Peyer's patch (tissue), 4 donors: ENCODE results near the gene TSPEAR.

Source experiments
- POLR2A ChIP-seq, 2 donors: fragments of 450-650 bp; IDR thresholded peaks; one replicate each; pipeline ENCODE4 v1.5.1; 2017; ENCODE audit warnings: antibody characterized with exemption in 2 of 2, mild to moderate bottlenecking in 2 of 2, moderate library complexity in 2 of 2
- TF ChIP-seq, protein P1 (sequence below), 6 experiments: fragments of 450-650 bp in 4 of 6; fragments of 200-600 bp in 2 of 6; sonication (generic) in 1 of 6; IDR thresholded peaks; one replicate each; pipeline ENCODE4 v1.5.1; 2017 to 2019; ENCODE audit warnings: antibody characterized with exemption in 6 of 6, mild to moderate bottlenecking in 3 of 6, moderate library complexity in 1 of 6

DNA sequence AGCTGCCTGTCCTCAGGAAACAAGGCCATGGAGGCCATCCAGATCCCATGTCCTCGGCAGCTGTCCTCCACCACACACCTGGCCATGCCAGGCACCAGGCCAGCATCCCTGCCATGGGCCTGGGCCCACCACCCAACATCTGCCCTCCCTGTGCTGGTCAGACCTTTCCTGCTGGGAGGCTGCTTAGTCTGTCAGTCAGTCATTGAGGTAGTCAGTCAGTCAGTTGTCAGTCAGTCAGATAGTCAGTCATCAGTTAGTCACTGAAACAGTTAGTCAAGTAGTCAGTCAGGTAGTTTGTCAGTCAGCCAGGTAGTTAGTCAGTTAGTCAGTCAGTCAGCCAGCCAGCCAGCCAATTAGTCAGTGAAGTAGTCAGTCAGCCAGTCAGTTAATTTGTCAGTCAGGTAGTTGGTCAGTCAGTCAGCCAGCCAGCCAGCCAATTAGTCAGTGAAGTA is 188.6 kb downstream of the TSPEAR start:
- TF ChIP-seq, protein P1, sequence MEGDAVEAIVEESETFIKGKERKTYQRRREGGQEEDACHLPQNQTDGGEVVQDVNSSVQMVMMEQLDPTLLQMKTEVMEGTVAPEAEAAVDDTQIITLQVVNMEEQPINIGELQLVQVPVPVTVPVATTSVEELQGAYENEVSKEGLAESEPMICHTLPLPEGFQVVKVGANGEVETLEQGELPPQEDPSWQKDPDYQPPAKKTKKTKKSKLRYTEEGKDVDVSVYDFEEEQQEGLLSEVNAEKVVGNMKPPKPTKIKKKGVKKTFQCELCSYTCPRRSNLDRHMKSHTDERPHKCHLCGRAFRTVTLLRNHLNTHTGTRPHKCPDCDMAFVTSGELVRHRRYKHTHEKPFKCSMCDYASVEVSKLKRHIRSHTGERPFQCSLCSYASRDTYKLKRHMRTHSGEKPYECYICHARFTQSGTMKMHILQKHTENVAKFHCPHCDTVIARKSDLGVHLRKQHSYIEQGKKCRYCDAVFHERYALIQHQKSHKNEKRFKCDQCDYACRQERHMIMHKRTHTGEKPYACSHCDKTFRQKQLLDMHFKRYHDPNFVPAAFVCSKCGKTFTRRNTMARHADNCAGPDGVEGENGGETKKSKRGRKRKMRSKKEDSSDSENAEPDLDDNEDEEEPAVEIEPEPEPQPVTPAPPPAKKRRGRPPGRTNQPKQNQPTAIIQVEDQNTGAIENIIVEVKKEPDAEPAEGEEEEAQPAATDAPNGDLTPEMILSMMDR (IDR thresholded peaks at IDR 0.05) = no peak
- no peak for TF ChIP-seq POLR2A (IDR thresholded peaks at IDR 0.05)
